ENCODE data around the gene PRKCB.
"Not testable (repeated sequence)": the region's sequence is repeated elsewhere in the genome, so short reads cannot be mapped to it uniquely, and the experiment has no call there.

Gene PRKCB

DNA sequence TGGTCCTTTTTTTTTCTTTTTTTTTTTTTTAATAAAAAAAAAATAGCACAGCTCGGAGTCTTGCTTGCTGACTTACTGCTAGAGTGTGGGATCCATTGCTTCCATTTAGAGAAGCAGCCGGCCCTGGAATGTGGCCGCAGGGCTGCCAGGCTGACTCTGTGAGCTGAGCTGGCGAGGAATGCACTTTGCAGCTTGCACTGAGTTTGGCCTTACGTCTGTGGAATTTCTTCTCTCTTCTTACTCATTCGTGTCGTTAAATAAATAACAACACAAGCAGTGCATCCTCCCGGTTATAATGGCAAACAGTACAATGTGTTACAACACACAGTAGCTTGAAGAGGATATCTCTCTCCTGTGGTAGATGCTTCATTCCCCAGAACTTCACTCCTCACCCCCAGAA lies 69.2 kb downstream of the PRKCB start:
- DNase-seq, result no peak

DNA sequence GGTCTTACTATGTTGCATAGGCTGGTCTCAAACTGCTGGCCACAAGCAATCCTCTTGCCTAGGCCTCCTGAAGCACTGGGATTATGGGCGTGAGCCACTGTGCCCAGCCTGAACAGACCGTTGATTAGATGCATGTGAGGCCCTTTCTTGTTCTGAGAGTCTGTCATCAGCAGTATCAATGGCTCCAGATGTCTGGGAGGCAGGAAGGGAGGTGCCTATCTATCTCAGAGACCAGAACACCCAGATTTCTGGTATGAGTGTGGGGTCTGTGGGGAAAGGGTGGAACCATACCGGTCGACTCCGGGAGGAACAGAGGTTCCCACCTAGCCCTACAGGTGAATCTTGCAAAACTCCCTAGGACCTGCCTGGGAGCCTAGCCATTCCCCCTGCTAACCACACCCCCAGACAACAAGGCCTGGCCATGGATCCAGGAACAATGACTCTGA lies 71.7 kb downstream of the PRKCB start:
- DNase-seq, result no peak

GRCh38 chr16:23907903-23908302 lies 72.1 kb downstream of the PRKCB start:
- DNase-seq, result no peak

DNA sequence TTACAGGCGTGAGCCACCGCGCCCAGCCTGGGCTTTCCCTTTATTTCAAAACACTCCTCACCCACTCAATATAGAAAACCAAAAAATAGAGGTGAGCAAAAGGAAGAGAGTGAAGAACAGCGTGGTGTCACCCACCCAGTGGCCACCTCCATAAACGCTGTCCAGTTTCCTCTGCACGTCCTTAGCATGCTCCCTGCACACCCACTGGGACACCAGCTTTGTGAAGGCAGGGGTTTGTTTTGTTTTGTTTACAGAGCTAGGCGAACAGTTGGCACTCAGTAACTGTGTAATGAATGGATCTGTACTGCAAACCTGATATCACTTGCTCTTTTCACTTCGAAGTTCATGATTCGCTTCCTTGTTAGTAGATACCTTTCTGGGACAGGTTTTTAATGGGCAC lies 73.0 kb downstream of the PRKCB start:
- DNase-seq, result no peak

DNA sequence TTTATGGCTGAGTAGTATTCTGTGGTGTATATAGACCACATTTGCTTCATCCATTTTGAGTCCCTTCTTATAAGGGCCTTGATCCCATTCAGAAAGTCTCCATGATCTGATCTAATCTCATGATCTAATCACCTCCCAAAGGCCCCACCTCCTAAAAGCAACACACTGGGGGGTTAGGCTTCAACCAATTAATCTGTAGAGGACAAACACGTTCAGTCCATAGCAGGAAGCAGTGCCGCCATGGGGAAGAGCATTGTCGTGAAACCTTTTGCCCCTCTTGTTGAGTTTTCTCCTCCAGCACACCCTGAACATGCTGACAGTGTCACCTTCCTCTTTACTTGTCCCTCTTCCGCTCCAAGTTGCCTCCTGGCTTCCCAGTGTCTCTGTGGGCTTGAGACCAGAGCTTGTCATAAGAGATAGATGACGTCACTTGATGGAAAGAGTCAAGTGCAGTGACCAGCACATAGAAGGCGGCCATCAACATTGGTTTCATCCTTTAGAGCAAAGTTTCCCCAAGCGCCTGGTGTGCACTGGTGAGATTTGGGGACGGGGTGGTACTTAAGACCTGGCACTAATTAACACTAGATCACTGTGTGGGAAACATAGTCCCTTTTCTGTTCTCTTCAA lies 74.1 kb downstream of the PRKCB start:
- DNase-seq, result no peak

DNA sequence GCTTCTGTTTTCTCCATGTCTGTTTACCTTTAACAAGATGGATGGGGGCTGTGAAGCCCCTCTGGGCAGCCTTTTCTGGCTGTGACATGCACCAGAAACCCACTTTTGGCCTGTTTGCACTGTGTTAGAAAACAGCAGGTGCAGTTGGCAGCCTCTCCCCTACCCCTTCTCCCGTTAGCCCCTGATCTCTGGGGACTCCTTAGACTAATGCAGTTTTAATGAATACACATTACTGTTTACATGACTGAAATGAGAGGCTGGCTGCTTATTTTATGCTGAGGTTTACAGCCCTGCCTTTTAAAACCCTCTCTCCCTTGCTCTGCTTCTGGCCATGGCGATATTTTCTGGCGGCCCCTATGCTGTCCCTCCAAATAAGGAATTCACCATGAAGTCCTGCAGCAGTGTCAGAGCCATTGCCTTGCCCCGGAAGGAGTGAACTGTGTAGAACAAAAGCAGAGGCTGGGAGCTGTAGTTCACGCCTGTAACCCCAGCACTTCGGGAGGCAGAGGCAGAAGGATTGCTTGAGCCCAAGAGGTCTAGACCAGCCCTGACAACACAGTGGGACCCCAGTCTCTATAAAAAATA lies 79.3 kb downstream of the PRKCB start:
- no peak for DNase-seq

GRCh38 chr16:23916552-23916951 lies 80.8 kb downstream of the PRKCB start:
- not testable (repeated sequence) for DNase-seq

DNA sequence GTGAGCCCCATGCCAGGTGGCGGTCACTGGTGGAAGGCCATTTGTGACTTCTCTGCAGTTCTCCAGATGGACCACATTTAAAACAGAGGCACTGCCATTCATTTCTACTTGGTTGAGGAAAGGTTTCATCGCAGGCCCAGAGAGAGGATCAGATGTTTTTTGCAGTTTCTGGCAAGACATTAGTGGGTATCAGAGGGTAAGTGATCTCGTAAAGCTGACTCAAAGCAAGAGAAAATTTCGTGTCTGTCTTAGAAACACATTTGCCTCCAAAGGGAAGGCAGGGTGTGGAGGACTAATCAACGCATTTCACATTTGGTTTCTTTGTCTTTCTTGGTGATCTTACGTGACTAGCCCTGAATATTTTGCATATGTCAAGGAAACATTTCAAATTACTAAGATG lies 81.8 kb downstream of the PRKCB start:
- no peak for DNase-seq

DNA sequence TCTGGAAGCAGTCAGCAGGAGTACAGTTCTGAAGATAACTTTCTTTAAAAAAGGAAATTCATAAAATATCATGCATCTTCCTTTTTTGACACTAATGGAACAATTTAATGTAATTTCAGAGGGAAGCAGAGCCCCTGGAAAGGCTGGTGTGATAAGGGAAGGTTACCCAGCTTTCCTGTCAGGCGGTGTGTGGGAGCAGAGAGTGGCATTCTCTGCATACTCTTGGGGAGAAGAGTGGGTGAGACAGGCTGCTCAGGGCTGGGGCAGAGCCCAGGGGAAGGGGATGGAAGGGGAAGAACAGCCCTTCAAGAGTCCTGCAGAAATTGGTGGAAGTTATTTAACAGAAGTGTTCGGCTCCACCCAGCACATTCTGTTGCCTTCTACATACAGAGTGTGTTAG lies 84.7 kb downstream of the PRKCB start:
- no peak for DNase-seq

GRCh38 chr16:23920899-23921298 lies 85.1 kb downstream of the PRKCB start:
- DNase-seq, result no peak

DNA sequence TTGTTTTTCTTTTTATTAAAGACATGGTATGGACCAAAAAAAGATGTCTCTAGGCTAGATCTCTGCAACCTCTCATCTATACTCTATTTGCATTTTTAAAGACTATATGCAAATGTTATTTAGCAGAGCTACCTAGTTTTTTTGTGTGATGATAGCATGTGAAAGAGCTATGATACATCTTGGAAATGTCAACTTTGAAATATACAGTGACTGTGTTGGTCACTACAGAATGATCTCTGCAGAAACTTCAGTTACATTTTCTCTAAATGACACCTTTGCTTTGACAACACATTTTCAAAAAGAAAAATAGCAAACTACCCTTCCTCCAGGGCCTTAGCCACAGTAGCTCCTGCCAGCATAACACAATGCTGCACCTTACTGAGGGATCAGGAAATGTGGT lies 86.6 kb downstream of the PRKCB start:
- DNase-seq, result no peak

DNA sequence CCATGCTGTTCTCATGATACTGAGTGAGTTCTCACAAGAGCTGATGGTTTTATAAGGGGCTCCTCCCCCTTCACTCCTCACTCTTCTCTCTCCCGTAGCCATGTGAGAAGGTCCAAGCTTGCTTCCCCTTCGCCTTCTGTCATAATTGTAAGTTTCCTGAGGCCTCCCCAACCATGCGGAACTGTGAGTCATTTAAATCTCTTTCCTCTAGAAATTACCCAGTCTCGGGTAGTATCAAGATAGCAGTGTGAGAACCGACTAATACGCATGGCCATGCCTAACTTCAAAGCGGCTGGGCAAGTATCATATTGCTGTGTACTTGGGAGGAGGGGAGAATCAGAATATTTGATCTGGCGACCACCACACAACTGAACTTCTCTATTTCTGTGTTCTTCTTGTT lies 88.3 kb downstream of the PRKCB start:
- DNase-seq, result no peak

GRCh38 chr16:23927796-23928195 lies 92.0 kb downstream of the PRKCB start:
- DNase-seq, result no peak

GRCh38 chr16:23929237-23929636 lies 93.5 kb downstream of the PRKCB start:
- DNase-seq, result no peak

DNA sequence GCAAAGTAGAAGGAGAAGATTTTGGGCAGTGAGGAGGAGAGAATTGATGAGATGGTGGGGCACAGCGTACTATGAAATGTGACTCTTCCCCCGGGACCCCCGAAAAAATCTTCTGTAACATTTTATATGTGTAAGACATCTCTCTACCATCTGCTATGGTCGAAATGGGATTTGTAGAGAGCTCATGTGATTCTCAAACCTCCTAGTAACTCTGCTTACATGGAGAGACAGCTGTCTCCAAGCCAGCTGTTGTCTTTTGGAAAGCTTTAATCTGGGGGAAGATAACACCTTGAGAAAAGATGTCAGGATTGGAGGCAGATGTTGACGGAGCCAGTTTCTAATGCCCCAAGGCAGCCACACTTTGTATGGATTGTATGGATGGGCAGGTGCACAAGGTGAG lies 94.1 kb downstream of the PRKCB start:
- DNase-seq, result no peak

DNA sequence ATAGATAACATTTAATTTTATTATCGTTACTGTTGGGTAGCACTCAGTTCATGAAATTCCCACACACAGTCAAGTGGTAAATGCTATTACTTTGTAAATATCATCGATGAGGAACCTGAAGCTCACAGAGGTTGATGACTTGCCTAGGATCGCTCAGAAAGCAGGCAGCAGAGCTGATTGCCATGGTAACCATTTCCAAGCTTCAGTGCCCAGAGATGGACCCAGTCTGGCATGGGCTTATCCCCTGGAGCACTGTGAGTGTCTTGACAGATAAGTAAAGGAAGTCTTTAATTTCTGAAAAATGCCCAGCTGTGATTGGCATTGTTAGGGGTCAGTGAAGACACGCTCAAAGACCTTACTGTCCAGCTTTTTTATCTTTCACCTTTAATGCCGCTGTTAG lies 95.0 kb downstream of the PRKCB start:
- DNase-seq, result no peak

GRCh38 chr16:23931199-23931598 lies 95.4 kb downstream of the PRKCB start:
- no peak for DNase-seq

- not testable (repeated sequence) for DNase-seq
Measured at GRCh38 chr16:23933650-23934049, 97.9 kb downstream of the PRKCB start.

GRCh38 chr16:23934610-23935236 lies 98.9 kb downstream of the PRKCB start:
- DNase-seq, result no peak

- DNase-seq, result no peak
Measured at GRCh38 chr16:23940111-23940510, 104.3 kb downstream of the PRKCB start.

DNA sequence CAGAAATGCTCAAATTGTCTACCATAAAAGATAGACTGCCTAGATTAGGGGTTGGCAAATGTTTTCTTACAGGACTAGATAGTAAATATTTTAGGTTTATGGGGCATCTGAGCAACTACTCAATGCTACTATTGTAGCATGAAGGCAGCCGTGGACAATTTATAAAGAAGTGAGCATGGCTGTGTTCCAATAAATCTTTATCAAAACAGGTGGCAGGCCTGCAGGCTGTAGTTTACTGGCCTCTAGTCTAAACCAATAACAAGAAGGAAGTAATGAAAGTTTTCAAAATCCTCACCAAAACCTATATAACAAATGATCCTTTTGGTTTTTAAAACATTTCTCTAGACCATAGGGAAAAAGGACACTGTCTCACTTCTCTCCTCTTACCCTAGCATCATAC lies 105.2 kb downstream of the PRKCB start:
- no peak for DNase-seq

- DNase-seq, result no peak
Measured at GRCh38 chr16:23941963-23942564, 106.3 kb downstream of the PRKCB start.

DNA sequence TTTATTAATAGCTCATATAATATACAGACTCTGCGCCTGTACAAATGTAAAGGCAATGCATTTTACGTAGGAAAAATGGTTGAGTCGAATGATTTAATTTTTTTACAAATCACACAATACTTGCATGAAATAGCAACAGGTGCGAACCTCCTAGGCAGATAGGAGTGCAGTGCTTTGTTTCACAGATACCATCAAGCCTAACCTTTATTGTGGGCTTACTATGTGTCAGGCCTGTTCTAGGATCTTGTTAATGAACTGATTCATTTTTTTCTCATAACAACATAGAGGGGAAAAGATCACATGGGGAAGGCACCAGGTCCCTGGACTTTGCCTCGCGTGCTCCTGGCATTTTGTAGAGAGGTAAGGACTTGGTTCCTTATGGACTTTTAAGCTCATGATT lies 107.8 kb downstream of the PRKCB start:
- DNase-seq, result no peak

DNA sequence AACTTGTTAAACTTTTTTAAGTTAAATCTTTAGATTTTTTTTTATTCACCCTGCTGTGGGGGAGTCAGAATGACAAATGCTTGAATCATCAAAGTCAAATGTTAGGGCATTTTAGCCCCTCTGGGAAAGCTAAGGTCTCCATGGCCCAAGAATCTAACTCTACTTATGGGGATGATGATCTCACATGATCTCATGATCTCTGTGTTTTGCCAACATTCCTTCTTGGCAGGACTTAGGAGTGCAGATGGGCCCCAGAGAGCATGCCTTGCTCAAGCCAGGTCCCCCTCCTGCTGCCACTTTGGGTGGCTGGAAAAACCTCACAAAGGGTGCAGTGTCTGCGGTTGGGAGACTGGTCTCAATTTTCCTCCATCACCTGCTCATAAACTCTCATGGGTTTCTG lies 108.6 kb downstream of the PRKCB start:
- no peak for DNase-seq
